ENCODE results near the gene GTF3A. TPM values are rescaled to one million over a fixed set of nuclear protein-coding genes. Genes with fewer than 3 reads are reported as not detected.
A peak's percentile ranks its signal among the peaks of the same experiment; 100 is the strongest.

The GTF3A gene
- total RNA-seq, 1 donor from 2014 or later, result 235 TPM

DNA sequence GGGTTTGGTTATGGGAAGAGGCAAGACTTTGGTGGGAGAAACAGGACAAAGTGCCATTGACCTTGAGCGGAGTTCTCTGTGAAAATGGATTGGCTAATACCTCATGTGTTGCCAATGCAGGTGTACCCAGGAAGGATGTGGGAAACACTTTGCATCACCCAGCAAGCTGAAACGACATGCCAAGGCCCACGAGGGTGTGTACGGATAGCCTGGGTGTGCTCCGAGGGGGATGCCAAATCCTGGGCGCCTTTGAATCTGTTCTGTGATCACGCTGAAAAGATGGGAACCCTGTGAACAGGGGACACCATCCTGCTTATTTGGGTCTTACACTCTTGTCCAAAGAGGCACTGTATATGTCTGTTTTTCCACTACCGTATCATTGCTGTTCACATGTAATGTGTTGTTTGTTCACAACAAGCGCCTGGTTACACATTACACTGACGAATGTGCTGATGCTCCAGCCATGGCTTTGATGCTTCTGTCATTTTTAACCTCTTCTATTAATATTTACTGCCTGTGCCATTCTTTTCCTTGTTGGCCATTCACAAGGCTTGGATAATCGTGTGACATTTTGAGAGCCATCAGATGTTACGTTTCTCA lies 8.3 kb downstream of the GTF3A start:
- intact Hi-C loops (cut with DNase I), result no loop called here

DNA sequence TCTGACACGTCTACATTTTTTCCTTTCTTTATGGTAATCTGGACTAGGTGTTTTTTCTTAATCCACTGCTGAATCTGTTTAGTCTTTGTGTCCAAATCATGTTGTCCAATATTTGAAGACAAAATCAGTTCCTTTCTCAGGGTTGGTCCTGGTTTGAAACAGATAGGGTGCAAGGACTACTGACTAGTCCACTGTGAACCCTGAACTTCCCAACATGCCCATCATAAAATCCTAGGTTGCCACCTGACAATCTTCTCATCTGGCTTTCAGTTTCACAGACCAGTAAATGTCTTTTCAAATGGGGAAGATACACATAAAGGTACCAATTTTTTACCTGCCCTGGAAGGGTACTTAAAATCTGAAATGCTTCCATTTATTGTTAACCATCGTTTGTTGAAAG lies 12.7 kb downstream of the GTF3A start:
- ATAC-seq (no peak), DNase-seq (ENCODE audit: missing footprints) (no peak)
- intact Hi-C loops (cut with DNase I), result no loop called here

More for the DNA sequence above, 8.3 kb downstream of the GTF3A start:
- DNase-seq (ENCODE audit: missing footprints), result no peak
- no peak for ATAC-seq

DNA sequence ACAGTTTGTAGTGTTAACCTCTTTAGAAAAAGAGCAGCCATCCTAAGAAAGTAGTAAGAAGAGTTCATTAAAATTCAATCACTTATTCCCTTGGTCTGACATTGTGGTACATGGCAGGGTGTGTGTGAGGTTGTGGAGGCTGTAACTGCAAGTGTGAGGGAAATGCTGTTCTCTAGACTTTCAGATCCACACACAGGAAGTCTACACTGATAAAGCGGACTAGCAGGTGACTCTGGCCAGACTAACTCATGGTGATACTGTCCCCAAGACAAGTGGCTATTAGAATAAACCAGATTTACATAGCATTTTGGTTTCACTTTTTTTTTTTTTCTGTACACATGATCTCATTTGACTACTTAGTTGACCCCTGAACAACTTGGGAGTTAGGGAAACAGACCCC lies 16.0 kb downstream of the GTF3A start:
- DNase-seq (ENCODE audit: missing footprints) (no peak), ATAC-seq (no peak)
- intact Hi-C loops (cut with DNase I), result loop anchor here (10.0 kb wide), 1 partner anchor 266 kb away; the partner anchor contains the start of gene USP12

- intact Hi-C loops (cut with DNase I), result loop anchor here (10.0 kb wide), 1 partner anchor 267 kb away; the partner anchor contains the start of gene USP12
- DNase-seq (ENCODE audit: missing footprints), result no peak
- ATAC-seq, result peak; percentile 15
These were observed 17.7 kb downstream of the GTF3A start for GRCh38 chr13:27442071-27442647.

- DNase-seq (ENCODE audit: missing footprints) (no peak), ATAC-seq (no peak)
- intact Hi-C loops (cut with DNase I), result loop anchor here (10.0 kb wide), 1 partner anchor 268 kb away; the partner anchor contains the start of gene USP12
These were observed 18.4 kb downstream of the GTF3A start for GRCh38 chr13:27442797-27443196.

GRCh38 chr13:27446986-27447583 lies 22.7 kb downstream of the GTF3A start:
- no peak for ATAC-seq
- intact Hi-C loops (cut with DNase I), result loop anchor here (10.0 kb wide), 1 partner anchor 272 kb away; the partner anchor contains the start of gene USP12
- DNase-seq (ENCODE audit: missing footprints), result no peak

DNA sequence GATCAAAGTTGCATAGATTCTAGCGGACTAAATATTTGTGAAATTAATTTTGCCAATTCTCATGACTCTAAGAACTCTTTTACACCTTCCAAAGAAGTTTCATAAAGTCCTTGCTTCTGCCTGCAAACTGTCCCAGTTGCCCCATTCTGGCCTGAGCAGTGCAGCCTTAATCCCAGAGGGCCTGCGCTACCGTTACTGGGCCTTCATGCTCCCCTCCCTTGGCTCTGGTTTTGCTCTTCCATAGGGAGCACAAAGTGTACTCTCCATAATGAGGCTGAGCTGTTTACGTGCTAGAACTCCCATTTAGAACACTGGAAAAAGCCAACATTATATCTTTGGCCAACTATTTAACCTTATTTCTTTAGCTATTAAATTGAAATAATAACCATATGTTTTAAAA lies 23.9 kb downstream of the GTF3A start:
- ATAC-seq (peak; percentile 63), DNase-seq (ENCODE audit: missing footprints) (no peak)
- intact Hi-C loops (cut with DNase I), result loop anchor here (10.0 kb wide), 1 partner anchor 274 kb away; the partner anchor contains the start of gene USP12

GRCh38 chr13:27449081-27449603 lies 24.7 kb downstream of the GTF3A start:
- intact Hi-C loops (cut with DNase I), result loop anchor here (10.0 kb wide), 1 partner anchor 274 kb away; the partner anchor contains the start of gene USP12
- no peak for DNase-seq (ENCODE audit: missing footprints)
- ATAC-seq, result no peak

DNA sequence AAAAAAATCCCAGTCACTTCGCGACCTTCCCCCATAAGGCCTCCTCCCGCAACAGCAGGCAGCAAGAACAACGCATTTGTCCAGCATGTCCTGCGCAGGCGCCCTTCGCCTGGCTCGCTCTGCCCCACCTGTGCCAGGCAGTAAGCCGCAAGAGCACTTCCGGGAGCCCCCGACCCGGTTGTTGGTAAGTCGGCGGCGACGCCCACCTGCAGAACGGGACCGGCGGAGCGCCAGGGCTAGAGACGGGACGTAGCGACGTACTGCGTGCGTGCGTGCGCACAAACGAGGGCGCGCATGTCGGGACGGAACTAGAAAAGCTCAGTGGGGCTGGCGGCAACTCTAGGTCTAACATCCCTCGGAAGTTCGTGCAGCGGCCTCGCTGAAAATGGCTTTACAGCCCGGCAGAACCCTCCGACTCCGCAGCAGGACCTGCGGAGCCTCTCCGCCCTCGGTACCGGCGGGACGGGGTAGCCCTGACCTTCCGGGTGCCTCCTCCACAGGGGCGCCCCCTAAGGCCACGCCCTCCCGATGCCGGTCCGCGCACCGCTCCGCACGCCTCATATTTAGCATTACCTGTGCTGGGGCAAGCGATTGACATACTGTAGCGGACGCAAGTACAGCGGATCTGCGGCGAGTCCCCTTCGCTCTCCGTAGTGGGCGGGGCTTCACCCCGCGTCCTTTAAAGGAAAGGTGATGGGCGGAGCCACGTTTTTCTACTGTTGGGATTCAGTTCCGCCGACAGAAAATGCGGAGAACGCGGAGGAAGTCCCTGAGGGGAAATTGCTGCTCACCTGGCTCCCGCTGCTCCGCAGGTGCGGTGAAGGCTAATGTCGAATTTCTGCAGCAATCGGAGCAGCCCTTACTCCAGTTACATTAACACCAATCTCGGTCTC lies 25.8 kb downstream of the GTF3A start, which contains the start of gene MTIF3:
Gene MTIF3, minus strand, starts transcription at position 629 of the 893 bp plus-strand sequence. CDS start 10,116 bp downstream, outside the sequence.
- DNase-seq (ENCODE audit: missing footprints), result peak; percentile 97
- intact Hi-C loops (cut with DNase I), result loop anchor here (1.0 to 10.0 kb wide), 4 partner anchors 26 to 685 kb away; partner anchors contain the start of genes GTF3A, LNX2, PAN3 and POLR1D
- peak; percentile 92 for ATAC-seq

GRCh38 chr13:27450921-27451471 lies 26.6 kb downstream of the GTF3A start:
- intact Hi-C loops (cut with DNase I), result loop anchor here (1.0 to 10.0 kb wide), 3 partner anchors 27 to 684 kb away; partner anchors contain the start of genes GTF3A, LNX2, PAN3 and POLR1D
- no peak for ATAC-seq
- DNase-seq (ENCODE audit: missing footprints), result peak; percentile 79

- no peak for ATAC-seq
- intact Hi-C loops (cut with DNase I), result loop anchor here (10.0 kb wide), 1 partner anchor 679 kb away; the partner anchor contains the start of gene PAN3
These were observed 31.0 kb downstream of the GTF3A start for GRCh38 chr13:27455331-27455855.

GRCh38 chr13:27461940-27462584 lies 37.6 kb downstream of the GTF3A start:
- no peak for DNase-seq (ENCODE audit: missing footprints)
- ATAC-seq, result peak; percentile 75
- intact Hi-C loops (cut with DNase I), result loop anchor here (5.0 kb wide), 1 partner anchor 40 kb away; no protein-coding TSS in a partner anchor

More at GRCh38 chr13:27455331-27455855, 31.0 kb downstream of the GTF3A start:
- no peak for DNase-seq (ENCODE audit: missing footprints)

DNA sequence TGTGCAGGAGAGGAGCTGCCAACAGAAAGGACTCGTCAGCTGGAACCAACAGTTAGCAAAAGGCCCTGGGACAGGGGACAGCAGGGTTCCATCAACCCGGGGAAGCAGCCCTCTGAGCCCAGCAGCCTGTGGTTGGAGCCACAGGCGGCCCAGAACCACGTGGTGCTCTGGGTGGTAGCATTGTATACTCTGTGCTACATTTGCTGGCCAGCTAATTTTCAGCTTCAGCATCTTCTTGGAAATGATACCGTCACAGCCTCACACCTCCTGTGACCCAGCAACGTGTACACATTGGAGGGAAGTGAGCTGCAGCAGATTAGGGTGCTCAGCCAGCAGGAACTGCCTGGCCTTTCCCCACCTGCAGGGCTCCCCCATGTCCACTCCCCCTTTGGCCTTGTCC lies 39.1 kb downstream of the GTF3A start:
- DNase-seq (ENCODE audit: missing footprints), result no peak
- intact Hi-C loops (cut with DNase I), result loop anchor here (5.0 kb wide), 1 partner anchor 39 kb away; no protein-coding TSS in a partner anchor

DNA sequence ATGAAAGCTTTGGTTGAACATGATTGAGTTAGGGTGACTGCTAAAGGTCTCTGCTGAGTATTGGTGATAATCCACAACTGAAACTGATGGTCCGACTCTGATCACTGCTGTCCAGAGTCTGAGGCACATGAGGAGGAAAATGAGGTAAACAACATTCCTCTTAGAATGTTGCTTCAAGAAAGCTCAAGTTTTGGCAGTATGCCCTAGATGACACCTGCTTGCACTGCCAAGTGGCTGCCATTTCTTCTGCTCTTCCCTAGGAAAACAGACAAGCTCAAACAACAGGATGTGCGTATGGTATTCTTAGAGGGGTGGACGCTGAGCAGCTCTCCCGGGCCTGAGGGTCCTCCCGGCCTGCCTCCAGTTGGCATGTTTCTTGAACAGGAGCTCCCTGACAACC lies 41.2 kb downstream of the GTF3A start:
- intact Hi-C loops (cut with DNase I), result no loop called here
- ATAC-seq (no peak), DNase-seq (ENCODE audit: missing footprints) (no peak)

More for the DNA sequence above, 39.1 kb downstream of the GTF3A start:
- peak; percentile 33 for ATAC-seq

GRCh38 chr13:27466513-27466912 lies 42.1 kb downstream of the GTF3A start:
- intact Hi-C loops (cut with DNase I), result no loop called here
- DNase-seq (ENCODE audit: missing footprints) (no peak), ATAC-seq (peak; percentile 41)

DNA sequence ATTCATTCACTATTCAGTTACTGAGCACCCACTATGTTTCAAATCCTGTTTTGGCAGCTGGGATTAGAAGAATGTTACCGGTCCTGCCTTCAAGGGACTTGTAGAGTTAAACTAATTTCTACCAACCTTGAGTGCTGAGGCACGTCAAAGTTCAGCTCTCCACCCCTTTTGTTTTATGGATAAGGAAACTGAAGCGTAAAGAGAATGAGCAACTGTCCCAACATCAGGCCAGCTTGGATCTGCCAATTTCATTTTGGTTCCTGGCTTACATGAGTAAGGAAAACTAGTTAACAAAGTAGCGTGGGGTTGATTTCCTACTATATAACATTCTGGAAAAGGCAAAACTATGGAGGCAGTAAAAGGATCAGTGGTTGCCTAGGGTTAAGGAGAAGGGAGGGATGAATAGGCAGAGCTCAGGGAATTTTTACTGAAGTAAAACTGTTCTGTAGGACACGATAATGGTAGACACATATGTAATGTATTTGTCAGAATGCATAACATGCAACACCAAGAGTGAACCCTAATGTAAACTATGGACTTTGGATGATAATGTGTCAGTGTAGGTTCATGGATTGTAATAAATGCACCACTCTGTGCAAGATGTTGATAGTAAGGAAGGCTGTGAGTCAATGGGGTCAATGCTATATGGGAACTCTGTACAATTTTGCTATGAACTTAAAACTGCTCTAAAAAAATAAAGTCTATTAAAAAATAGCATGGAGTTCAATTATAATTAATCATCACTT lies 45.8 kb downstream of the GTF3A start:
- DNase-seq (ENCODE audit: missing footprints) (no peak), ATAC-seq (no peak)
- intact Hi-C loops (cut with DNase I), result no loop called here

Measured in Right ventricle myocardium inferior (tissue), 1 donor.